HG03039 (cell line): Measurements from ENCODE around the gene SPATS2.
A peak's percentile ranks its signal among the peaks of the same experiment; 100 is the strongest.

Experiments used
- ATAC-seq: cut with Tn5 transposase; IDR thresholded peaks from one replicate; pipeline ENCODE4 v1.9.1; 2021; ENCODE audit warnings: mild to moderate bottlenecking, moderate library complexity; ENCODE audit not compliant: unreplicated experiment

SPATS2 gene

GRCh38 chr12:49335955-49336644 is 31.2 kb upstream of the SPATS2 start:
- ATAC-seq: no peak

GRCh38 chr12:49336645-49337584 is 30.3 kb upstream of the SPATS2 start, which contains the start of gene C1QL4:
C1QL4 (minus strand) TSS chr12:49337188; CDS start chr12:49336477, 711 bp downstream.
- peak; percentile 59 for ATAC-seq

- ATAC-seq: no peak
Measured at GRCh38 chr12:49338830-49339463, 28.3 kb upstream of the SPATS2 start.

- no peak for ATAC-seq
Measured at GRCh38 chr12:49339464-49339861, 27.8 kb upstream of the SPATS2 start.

GRCh38 chr12:49340095-49340870 is 27.0 kb upstream of the SPATS2 start:
- no peak for ATAC-seq

- no peak for ATAC-seq
Measured at GRCh38 chr12:49340971-49341776, 26.1 kb upstream of the SPATS2 start.

- no peak for ATAC-seq
Measured at GRCh38 chr12:49341777-49342065, 25.5 kb upstream of the SPATS2 start.

GRCh38 chr12:49342066-49342913 is 25.0 kb upstream of the SPATS2 start:
- peak; percentile 63 for ATAC-seq

GRCh38 chr12:49342914-49343731 is 24.1 kb upstream of the SPATS2 start:
- ATAC-seq: no peak

- ATAC-seq: no peak
Measured at GRCh38 chr12:49344486-49345050, 22.7 kb upstream of the SPATS2 start.

- no peak for ATAC-seq
Measured at GRCh38 chr12:49345051-49345824, 22.0 kb upstream of the SPATS2 start.

- ATAC-seq: no peak
Measured at GRCh38 chr12:49345825-49346658, 21.2 kb upstream of the SPATS2 start.

GRCh38 chr12:49346659-49347310 is 20.5 kb upstream of the SPATS2 start, which contains the start of gene DNAJC22:
DNAJC22 (plus strand) TSS chr12:49346888; CDS start chr12:49348873, 1,985 bp downstream.
- ATAC-seq: no peak

GRCh38 chr12:49347311-49348193 is 19.7 kb upstream of the SPATS2 start:
- ATAC-seq: no peak

GRCh38 chr12:49348781-49349180 is 18.5 kb upstream of the SPATS2 start:
- ATAC-seq: no peak
